Measurements from ENCODE around the gene SETMAR. TPM values are rescaled to one million over a fixed set of nuclear protein-coding genes. Genes with fewer than 3 reads are reported as not detected.

SETMAR gene
- total RNA-seq, 2 donors from 2014 or later = 7.9 to 16.1 TPM

GRCh38 chr3:4279516-4280105 lies 23.6 kb upstream of the SETMAR start:
- intact Hi-C loops (cut with DNase I) = no loop called here
- no peaks in the 10 kb centered on the region for H3K27me3 ChIP-seq
- H3K9ac ChIP-seq (ENCODE audit: low read depth in 2 of 2, low read length in 2 of 2) = no peak overlapping the region
- H3K27ac ChIP-seq = no peak overlapping the region
- H3K4me3 ChIP-seq = no peak overlapping the region
- no peak for DNase-seq
- TF ChIP-seq CTCF (IDR thresholded peaks at IDR 0.05) = no peak
- H3K36me3 ChIP-seq = no peaks in the 10 kb centered on the region
- H3K4me1 ChIP-seq = no peaks in the 10 kb centered on the region
- no peaks in the 10 kb centered on the region for H3K9me3 ChIP-seq

DNA sequence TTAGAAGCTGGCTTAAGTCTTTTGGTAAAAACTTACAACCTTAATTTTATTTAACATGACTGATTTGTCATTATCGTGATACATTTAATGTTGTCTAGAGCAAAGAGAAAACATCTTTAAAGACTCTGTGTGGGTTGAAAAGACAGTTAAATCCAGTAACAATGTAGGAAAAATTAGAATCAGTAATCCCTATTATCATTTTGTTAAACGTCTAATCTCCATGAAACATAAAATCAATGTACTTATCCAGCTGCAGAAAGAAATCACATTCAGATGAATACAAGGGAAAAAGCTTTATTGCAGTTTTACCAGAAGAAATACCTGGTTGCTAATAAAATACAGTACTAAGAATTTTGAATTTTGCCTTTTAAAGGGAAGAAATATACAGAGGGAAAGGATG lies 21.2 kb upstream of the SETMAR start:
- Histone ChIP-seq H3K36me3 (no peaks in the 10 kb centered on the region), H3K9ac (ENCODE audit: low read depth in 2 of 2, low read length in 2 of 2) (no peak overlapping the region)
- DNase-seq = no peak

GRCh38 chr3:4284865-4285264 lies 18.3 kb upstream of the SETMAR start:
- TF ChIP-seq CTCF (IDR thresholded peaks at IDR 0.05) = no peak
- H3K9me3 ChIP-seq = no peaks in the 10 kb centered on the region
- H3K9ac ChIP-seq (ENCODE audit: low read depth in 2 of 2, low read length in 2 of 2) = no peak overlapping the region
- no peak overlapping the region for H3K4me3 ChIP-seq
- intact Hi-C loops (cut with DNase I) = loop anchor here (5.0 kb wide), 1 partner anchor 1083 kb away; no protein-coding TSS in a partner anchor
- no peak for DNase-seq
- no peaks in the 10 kb centered on the region for H3K27me3 ChIP-seq
- no peaks in the 10 kb centered on the region for H3K4me1 ChIP-seq
- no peak overlapping the region for H3K27ac ChIP-seq
- no peaks in the 10 kb centered on the region for H3K36me3 ChIP-seq

More for the DNA sequence above, 21.2 kb upstream of the SETMAR start:
- no peak overlapping the region for H3K27ac ChIP-seq
- no peaks in the 10 kb centered on the region for H3K9me3 ChIP-seq
- TF ChIP-seq CTCF (IDR thresholded peaks at IDR 0.05) = no peak
- no peak overlapping the region for H3K4me3 ChIP-seq
- no peaks in the 10 kb centered on the region for H3K27me3 ChIP-seq
- intact Hi-C loops (cut with DNase I) = no loop called here
- no peaks in the 10 kb centered on the region for H3K4me1 ChIP-seq

DNA sequence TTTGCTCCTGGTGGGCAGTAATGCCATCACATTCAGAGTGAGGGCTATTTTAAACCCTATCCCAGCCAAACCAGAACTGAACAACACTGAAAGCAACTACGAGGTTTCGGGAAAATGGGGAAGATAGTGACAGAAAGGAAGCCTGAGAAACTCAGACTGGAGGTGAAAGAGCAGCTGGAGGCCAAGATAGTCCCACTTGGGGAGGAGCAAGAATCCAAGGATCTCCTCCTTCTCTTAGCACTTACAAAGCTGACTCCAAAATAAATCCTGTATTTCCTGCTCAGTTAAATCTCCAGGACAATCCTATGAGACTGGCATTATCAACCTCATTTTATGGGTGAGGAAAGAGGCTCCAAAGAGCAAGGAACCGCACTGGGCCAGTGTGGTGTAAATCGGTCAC lies 14.1 kb upstream of the SETMAR start:
- H3K27ac ChIP-seq = no peak overlapping the region
- H3K9ac ChIP-seq (ENCODE audit: low read depth in 2 of 2, low read length in 2 of 2) = no peak overlapping the region
- H3K4me1 ChIP-seq = no peaks in the 10 kb centered on the region
- no peaks in the 10 kb centered on the region for H3K36me3 ChIP-seq
- DNase-seq = no peak
- no peak for TF ChIP-seq CTCF (IDR thresholded peaks at IDR 0.05)
- no peaks in the 10 kb centered on the region for H3K9me3 ChIP-seq
- no peaks in the 10 kb centered on the region for H3K27me3 ChIP-seq
- H3K4me3 ChIP-seq = no peak overlapping the region
- intact Hi-C loops (cut with DNase I) = loop anchor here (5.0 kb wide), 1 partner anchor 1087 kb away; no protein-coding TSS in a partner anchor

GRCh38 chr3:4290272-4290893 lies 12.8 kb upstream of the SETMAR start:
- H3K4me1 ChIP-seq = no peaks in the 10 kb centered on the region
- intact Hi-C loops (cut with DNase I) = no loop called here
- no peaks in the 10 kb centered on the region for H3K27me3 ChIP-seq
- no peak overlapping the region for H3K27ac ChIP-seq
- H3K36me3 ChIP-seq = no peaks in the 10 kb centered on the region
- no peaks in the 10 kb centered on the region for H3K9me3 ChIP-seq
- peak; percentile 37 for DNase-seq
- H3K4me3 ChIP-seq = no peak overlapping the region
- TF ChIP-seq CTCF (IDR thresholded peaks at IDR 0.05) = peak; percentile 91
- H3K9ac ChIP-seq (ENCODE audit: low read depth in 2 of 2, low read length in 2 of 2) = no peak overlapping the region

Data from colonic mucosa (tissue), 4 donors.